ENCODE results near the gene FOSB.

The FOSB gene

DNA sequence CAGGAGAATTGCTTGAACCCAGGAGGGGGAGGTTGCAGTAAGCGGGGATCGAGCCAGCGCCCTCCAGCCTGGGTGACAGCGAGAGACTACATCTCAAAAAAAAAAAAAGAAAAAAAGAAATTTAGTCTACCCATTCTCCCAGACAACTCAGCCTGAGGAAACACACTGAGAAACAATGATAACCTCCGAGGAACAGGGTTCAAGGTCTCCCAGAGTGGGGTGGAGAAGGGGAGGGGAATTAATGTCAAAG, 38.1 kb downstream of the FOSB start:
- Histone ChIP-seq H3K27me3 (replicated peaks; ENCODE audit: control insufficient read depth, insufficient read depth, low read length) (no peaks in the 10 kb centered on the region), H3K4me3 (replicated peaks; ENCODE audit: low read depth, low read length) (peak overlapping the region; percentile 79), H3K36me3 (ENCODE audit: control insufficient read depth, insufficient read depth, low read length) (no peaks in the 10 kb centered on the region; the same call in 1 of the 2 replicates)
- TF ChIP-seq CTCF (IDR thresholded peaks at IDR 0.05; ENCODE audit: insufficient read depth, low read length, poor library complexity, severe bottlenecking), result no peak
- no peak for DNase-seq (ENCODE audit: extremely low read depth, insufficient read length)

- DNase-seq (ENCODE audit: extremely low read depth, insufficient read length), result peak; percentile 94
- peak; percentile 80 for TF ChIP-seq CTCF (IDR thresholded peaks at IDR 0.05; ENCODE audit: insufficient read depth, low read length, poor library complexity, severe bottlenecking)
- peak overlapping the region; percentile 79 for H3K4me3 ChIP-seq (replicated peaks; ENCODE audit: low read depth, low read length)
These were observed 38.6 kb downstream of the FOSB start for GRCh38 chr19:45506246-45506988.

DNA sequence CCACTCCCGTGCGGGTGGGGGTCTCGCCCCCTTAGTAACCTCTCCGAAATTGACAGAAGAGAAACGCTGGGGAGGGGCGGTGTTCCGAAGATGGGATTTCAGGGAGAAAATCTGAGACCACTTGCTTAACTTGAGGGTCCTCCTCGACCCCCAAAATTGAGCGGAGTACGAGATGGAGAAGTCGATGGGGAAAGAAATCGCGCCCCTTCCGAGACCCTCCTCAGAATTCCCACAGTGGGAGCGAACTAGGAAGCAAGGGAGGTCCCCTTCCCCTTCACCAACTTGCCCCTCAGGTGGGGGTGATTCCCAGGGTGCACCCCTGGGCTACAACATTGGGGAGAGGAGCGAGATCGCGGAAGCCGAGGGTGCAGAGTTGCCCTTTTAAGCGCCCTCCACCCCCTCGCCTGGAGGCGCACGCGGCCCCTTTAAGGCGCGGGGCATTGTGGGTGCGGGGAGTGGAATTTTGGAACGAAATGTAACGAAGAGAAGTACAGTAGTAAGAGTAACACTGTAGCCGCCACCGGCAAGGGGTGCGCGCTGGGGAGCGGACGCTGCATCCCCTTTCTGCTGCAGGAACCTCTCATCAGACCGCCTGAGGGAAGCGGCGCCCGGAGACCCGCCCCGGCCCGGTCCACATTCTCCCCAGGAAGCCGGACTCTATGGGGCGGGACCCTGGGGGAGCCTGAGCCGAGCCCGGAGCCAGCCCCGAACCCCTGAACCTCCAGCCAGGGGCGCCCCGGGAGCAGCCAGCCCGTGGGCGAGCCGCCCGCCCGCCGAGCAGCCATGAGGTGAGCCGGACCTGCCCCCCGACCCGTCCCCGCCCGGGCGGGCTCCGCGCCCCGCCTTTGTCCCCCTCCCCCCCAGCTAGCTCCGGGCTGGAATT, 39.4 kb downstream of the FOSB start, which contains the start of gene VASP:
VASP (plus strand) TSS at position 491 of the 883 bp plus-strand sequence; CDS start at position 784, 293 bp downstream.
- H3K36me3 ChIP-seq (ENCODE audit: control insufficient read depth, insufficient read depth, low read length), result peaks cover 1% of the 10 kb centered on the region; the same call in 1 of the 2 replicates
- peak within 1 kb of the TSS; percentile 79 for H3K4me3 ChIP-seq (replicated peaks; ENCODE audit: low read depth, low read length)
- no peaks in the 10 kb centered on the region for H3K27me3 ChIP-seq (replicated peaks; ENCODE audit: control insufficient read depth, insufficient read depth, low read length)
- peak; percentile 93 for DNase-seq (ENCODE audit: extremely low read depth, insufficient read length)
- no peak for TF ChIP-seq CTCF (IDR thresholded peaks at IDR 0.05; ENCODE audit: insufficient read depth, low read length, poor library complexity, severe bottlenecking)

More at GRCh38 chr19:45506246-45506988, 38.6 kb downstream of the FOSB start:
- H3K36me3 ChIP-seq (ENCODE audit: control insufficient read depth, insufficient read depth, low read length), result peaks cover 1% of the 10 kb centered on the region; the same call in 1 of the 2 replicates
- H3K27me3 ChIP-seq (replicated peaks; ENCODE audit: control insufficient read depth, insufficient read depth, low read length), result no peaks in the 10 kb centered on the region

- Histone ChIP-seq H3K4me3 (replicated peaks; ENCODE audit: low read depth, low read length) (peak overlapping the region; percentile 79), H3K27me3 (replicated peaks; ENCODE audit: control insufficient read depth, insufficient read depth, low read length) (no peaks in the 10 kb centered on the region), H3K36me3 (ENCODE audit: control insufficient read depth, insufficient read depth, low read length) (peaks cover 1% of the 10 kb centered on the region)
- no peak for DNase-seq (ENCODE audit: extremely low read depth, insufficient read length)
- TF ChIP-seq CTCF (IDR thresholded peaks at IDR 0.05; ENCODE audit: insufficient read depth, low read length, poor library complexity, severe bottlenecking), result no peak
These were observed 40.1 kb downstream of the FOSB start for GRCh38 chr19:45507872-45508416.

DNA sequence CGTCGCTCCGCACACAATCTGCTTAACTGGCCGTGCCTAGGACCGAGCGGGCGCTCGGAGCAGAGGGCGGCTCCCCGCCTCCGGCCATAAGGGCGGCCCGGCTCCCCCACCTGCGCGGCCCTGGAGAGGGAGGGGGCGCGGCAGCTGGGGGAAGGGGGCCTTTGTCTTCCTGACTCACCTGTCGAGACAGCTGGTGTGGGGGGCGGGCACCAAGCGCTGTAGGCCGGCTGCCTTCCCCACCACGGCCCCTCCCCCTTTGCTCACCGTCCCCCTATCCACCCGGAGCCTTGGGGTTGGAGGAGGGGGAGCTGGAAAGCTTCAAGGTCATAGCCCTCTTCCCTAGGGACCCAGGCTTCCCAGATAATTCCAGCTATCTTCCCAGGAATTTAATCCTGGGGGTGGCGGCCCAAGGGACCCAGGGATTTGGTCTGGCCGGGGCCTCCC, 40.6 kb downstream of the FOSB start:
- no peak for TF ChIP-seq CTCF (IDR thresholded peaks at IDR 0.05; ENCODE audit: insufficient read depth, low read length, poor library complexity, severe bottlenecking)
- Histone ChIP-seq H3K4me3 (replicated peaks; ENCODE audit: low read depth, low read length) (peak overlapping the region; percentile 79), H3K36me3 (ENCODE audit: control insufficient read depth, insufficient read depth, low read length) (peaks cover 1% of the 10 kb centered on the region), H3K27me3 (replicated peaks; ENCODE audit: control insufficient read depth, insufficient read depth, low read length) (no peaks in the 10 kb centered on the region)
- peak; percentile 65 for DNase-seq (ENCODE audit: extremely low read depth, insufficient read length)
